ENCODE data around the gene GOLGA2.

GOLGA2 gene

GRCh38 chr9:128208946-128209669 lies 66.7 kb downstream of the GOLGA2 start:
- DNase-seq, result no peak

DNA sequence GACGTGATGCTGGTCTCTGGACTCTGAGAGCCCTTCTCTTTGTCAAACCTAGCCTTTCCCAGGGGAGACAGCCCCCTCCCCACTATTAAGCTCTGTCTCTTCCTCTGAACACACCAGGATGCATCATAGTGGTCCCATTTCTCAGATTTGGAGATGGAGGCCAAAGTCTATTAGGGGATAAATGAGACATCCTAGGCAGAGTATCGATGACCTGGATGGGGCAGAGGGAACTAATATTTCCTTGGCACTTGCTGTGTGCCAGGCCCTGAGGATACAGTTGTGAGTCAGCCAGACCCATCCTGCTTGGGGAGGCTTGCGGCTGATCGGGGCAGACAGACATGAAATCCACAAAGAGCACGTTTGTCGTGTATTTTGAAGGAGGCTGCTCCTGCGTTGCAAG lies 67.4 kb downstream of the GOLGA2 start:
- DNase-seq, result no peak

GRCh38 chr9:128206916-128207910 lies 68.6 kb downstream of the GOLGA2 start:
- DNase-seq, result no peak

GRCh38 chr9:128206484-128206883 lies 69.3 kb downstream of the GOLGA2 start:
- no peak for DNase-seq
